Prostate gland (tissue), 2 donors: Measurements from ENCODE around the gene TBC1D22A. TPM values are rescaled to one million over a fixed set of nuclear protein-coding genes. Genes with fewer than 3 reads are reported as not detected.

Source experiments
- DNase-seq: peaks from one replicate; pipeline ENCODE4 v3.0.0-alpha.2; 2019; ENCODE audit warnings: low spot score
- H3K27ac ChIP-seq, 2 donors: fragments of 200-600 bp; sonication (generic); 2 replicates each; pipeline ENCODE4 v1.5.1; 2017 to 2019
- H3K27me3 ChIP-seq: fragments of 200-600 bp; sonication (generic); replicated peaks from 2 replicates; pipeline ENCODE4 v1.5.1; 2019; ENCODE audit not compliant: insufficient read depth
- H3K36me3 ChIP-seq, 2 donors: fragments of 200-600 bp; sonication (generic); 1 replicate in 1 of 2; 2 replicates in 1 of 2; pipeline versions ENCODE4 v1.5.1 to v1.8.1; 2017 to 2019
- H3K4me1 ChIP-seq: fragments of 200-600 bp; sonication (generic); replicated peaks from 2 replicates; pipeline ENCODE4 v1.5.1; 2019
- H3K4me3 ChIP-seq, 2 donors: fragments of 200-600 bp; sonication (generic); 2 replicates each; pipeline ENCODE4 v1.5.1; 2017 to 2019
- H3K9me3 ChIP-seq: fragments of 200-600 bp; sonication (generic); 2 replicates; pipeline ENCODE4 v1.5.1; 2017
- CTCF ChIP-seq, 4 experiments: fragments of 200-600 bp in 2 of 4; fragments of 450-650 bp in 2 of 4; sonication (generic) in 2 of 4; IDR thresholded peaks; 1 replicate in 3 of 4; 2 replicates in 1 of 4; pipeline ENCODE4 v1.5.1; 2016 to 2019; ENCODE audit warnings: antibody characterized with exemption in 4 of 4, mild to moderate bottlenecking in 2 of 4, moderate library complexity in 2 of 4
- POLR2A ChIP-seq: fragments of 450-650 bp; IDR thresholded peaks from one replicate; pipeline ENCODE4 v1.6.1; 2016; ENCODE audit warnings: antibody characterized with exemption, mild to moderate bottlenecking
- POLR2AphosphoS5 ChIP-seq: sonication (generic); formaldehyde crosslinking; IDR thresholded peaks from one replicate; pipeline ENCODE4 v1.6.1; 2017; ENCODE audit warnings: antibody characterized with exemption
- WGBS: methylation state at CpG from one replicate; pipeline ENCODE4 v1.1.5; 2018; 5-methylcytosine and 5-hydroxymethylcytosine counted together
- intact Hi-C: fragments of 100-400 bp; cut with DNase I; formaldehyde crosslinking; loops from one replicate; pipeline ENCODE4 v1.14.2; 2022
- total RNA-seq, 2 donors: library from RNA; depleted of rRNA; stranded (reverse); fragments of >200 nt; gene quantifications; one replicate each; pipeline ENCODE4 v1.1.0, GENCODE V29; 2016

The TBC1D22A gene
- total RNA-seq, 2 donors from 2014 or later, result 16.0 to 30.7 TPM

GRCh38 chr22:47144076-47144765, 381.8 kb downstream of the TBC1D22A start:
- H3K4me1 ChIP-seq, result peaks cover 19% of the 10 kb centered on the region
- intact Hi-C loops, result no loop called here
- peak; percentile 47 for DNase-seq
- TF ChIP-seq CTCF (IDR thresholded peaks at IDR 0.05) (peak in 1 of 4 experiments; percentile 25), POLR2A (no peak)
- no peak overlapping the region for H3K27ac ChIP-seq
- 63% methylated on average over 21 of the region's 24 CpGs for WGBS
- H3K36me3 ChIP-seq, result no peaks in the 10 kb centered on the region
- H3K27me3 ChIP-seq, result no peaks in the 10 kb centered on the region
- no peak overlapping the region for H3K4me3 ChIP-seq
- H3K9me3 ChIP-seq, result no peaks in the 10 kb centered on the region

DNA sequence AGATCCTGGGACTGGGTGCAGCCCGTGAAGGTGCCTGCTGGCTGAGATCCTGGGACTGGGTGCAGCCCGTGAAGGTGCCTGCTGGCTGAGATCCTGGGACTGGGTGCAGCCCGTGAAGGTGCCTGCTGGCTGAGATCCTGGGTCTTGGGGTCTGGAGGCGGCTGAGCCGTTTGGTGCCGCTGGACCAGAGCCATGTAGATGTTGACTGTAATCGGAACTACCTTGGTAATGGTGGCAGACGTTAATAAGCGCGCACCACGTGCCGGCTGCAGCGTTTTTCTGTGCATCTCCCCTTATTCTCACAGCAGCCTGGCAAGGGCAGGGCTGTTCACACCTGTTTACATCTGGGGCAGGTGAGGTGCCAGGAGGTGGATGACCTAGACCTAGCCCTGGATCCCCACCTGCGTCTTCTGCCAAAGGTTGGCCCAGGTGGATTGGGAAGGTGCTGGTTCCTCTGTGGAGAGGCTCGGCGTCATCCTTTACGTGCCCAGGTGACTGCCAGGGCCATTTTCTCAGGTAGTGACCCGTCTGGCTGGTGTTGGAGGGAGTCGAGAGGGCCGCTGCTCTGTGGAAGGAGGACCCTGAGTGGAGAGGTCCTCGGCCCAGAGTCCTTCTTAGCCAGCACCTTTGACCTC, 382.5 kb downstream of the TBC1D22A start:
- Histone ChIP-seq H3K4me1 (peaks cover 19% of the 10 kb centered on the region), H3K27me3 (no peaks in the 10 kb centered on the region), H3K36me3 (no peaks in the 10 kb centered on the region), H3K4me3 (no peak overlapping the region), H3K27ac (no peak overlapping the region), H3K9me3 (no peaks in the 10 kb centered on the region)
- intact Hi-C loops, result no loop called here
- no peak for TF ChIP-seq POLR2A
- TF ChIP-seq POLR2AphosphoS5, result peak; percentile 61
- peak; percentile 91 for DNase-seq
- 69% methylated on average over 20 of the region's 21 CpGs for WGBS

DNA sequence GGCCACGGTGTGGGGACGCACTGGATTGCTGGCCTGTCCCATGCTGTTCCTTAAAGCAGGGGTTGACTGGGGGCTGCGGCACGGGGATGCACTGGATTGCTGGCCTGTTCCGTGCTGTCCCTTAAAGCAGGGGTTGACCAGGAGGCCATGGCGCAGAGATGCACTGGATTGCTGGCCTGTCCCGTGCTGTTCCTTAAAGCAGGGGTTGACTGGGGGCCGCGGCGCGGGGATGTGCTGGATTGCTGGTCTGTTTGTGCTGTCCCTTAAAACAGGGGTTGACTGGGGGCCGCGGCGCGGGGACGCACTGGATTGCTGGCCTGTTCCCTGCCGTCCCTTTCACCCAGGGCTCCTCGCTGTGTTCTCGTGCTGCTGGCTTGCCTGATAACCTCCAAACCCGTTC, 383.4 kb downstream of the TBC1D22A start:
- no peak for DNase-seq
- TF ChIP-seq CTCF (IDR thresholded peaks at IDR 0.05) (no peak), POLR2AphosphoS5 (no peak), POLR2A (no peak)
- Histone ChIP-seq H3K36me3 (no peaks in the 10 kb centered on the region), H3K4me1 (peaks cover 19% of the 10 kb centered on the region), H3K4me3 (no peak overlapping the region), H3K27me3 (no peaks in the 10 kb centered on the region), H3K27ac (no peak overlapping the region), H3K9me3 (no peaks in the 10 kb centered on the region)
- intact Hi-C loops, result no loop called here
- WGBS, result 92% methylated on average over 20 of the region's 20 CpGs

DNA sequence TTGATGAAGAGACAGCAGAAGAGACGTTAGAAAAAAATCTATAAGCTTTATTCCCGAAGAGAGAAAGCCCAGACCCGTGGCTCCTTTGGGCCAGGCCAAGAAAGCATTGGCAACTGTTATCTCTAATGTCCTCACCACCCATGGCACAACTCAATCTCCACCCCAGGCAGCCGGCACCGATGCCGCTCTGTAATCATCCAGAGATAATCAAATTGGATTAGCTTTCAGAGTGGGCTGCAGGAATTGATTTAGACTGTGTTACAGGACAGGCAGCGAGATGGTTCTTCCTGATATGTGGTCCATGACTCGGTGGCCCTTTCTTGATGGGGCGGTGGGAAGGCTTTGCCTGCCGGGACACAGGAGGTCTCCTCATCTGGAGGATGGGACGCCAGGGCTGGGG, 383.9 kb downstream of the TBC1D22A start:
- H3K27me3 ChIP-seq, result no peaks in the 10 kb centered on the region
- no peaks in the 10 kb centered on the region for H3K9me3 ChIP-seq
- H3K4me3 ChIP-seq, result no peak overlapping the region
- no peaks in the 10 kb centered on the region for H3K36me3 ChIP-seq
- TF ChIP-seq POLR2A, result no peak
- no peak for TF ChIP-seq POLR2AphosphoS5
- TF ChIP-seq CTCF (IDR thresholded peaks at IDR 0.05), result no peak
- H3K27ac ChIP-seq, result no peak overlapping the region
- peaks cover 19% of the 10 kb centered on the region for H3K4me1 ChIP-seq
- WGBS, result 91% methylated on average over 11 of the region's 11 CpGs
- DNase-seq, result no peak
- intact Hi-C loops, result no loop called here

GRCh38 chr22:47146941-47147340, 384.5 kb downstream of the TBC1D22A start:
- H3K4me1 ChIP-seq, result peaks cover 19% of the 10 kb centered on the region
- intact Hi-C loops, result no loop called here

More at GRCh38 chr22:47146941-47147340, 384.5 kb downstream of the TBC1D22A start:
- H3K9me3 ChIP-seq, result no peaks in the 10 kb centered on the region
- DNase-seq, result no peak
- TF ChIP-seq POLR2AphosphoS5, result peak; percentile 41
- no peak for TF ChIP-seq CTCF (IDR thresholded peaks at IDR 0.05)
- TF ChIP-seq POLR2A, result no peak
- no peak overlapping the region for H3K27ac ChIP-seq
- no peak overlapping the region for H3K4me3 ChIP-seq
- H3K27me3 ChIP-seq, result no peaks in the 10 kb centered on the region
- 67% methylated on average over 16 of the region's 16 CpGs for WGBS
- H3K36me3 ChIP-seq, result no peaks in the 10 kb centered on the region
